ENCODE measurements around the gene DYRK1A.

Gene DYRK1A

GRCh38 chr21:37364722-37365121, 1.9 kb upstream of the DYRK1A start:
- peak overlapping the region; percentile 64 for H3K4me3 ChIP-seq (ENCODE audit: low read depth, low read length)

GRCh38 chr21:37365517-37366481, 774 bp upstream of the DYRK1A start:
- DNase-seq (ENCODE audit: low read depth): peak; percentile 79
- TF ChIP-seq CTCF (IDR thresholded peaks at IDR 0.05; ENCODE audit: insufficient read depth, low read depth, low read length, missing control alignments): no peak
- peak overlapping the region; percentile 83 for H3K4me3 ChIP-seq (ENCODE audit: low read depth, low read length)

More at GRCh38 chr21:37364722-37365121, 1.9 kb upstream of the DYRK1A start:
- no peak for TF ChIP-seq CTCF (IDR thresholded peaks at IDR 0.05; ENCODE audit: insufficient read depth, low read depth, low read length, missing control alignments)
- DNase-seq (ENCODE audit: low read depth): no peak

- DNase-seq (ENCODE audit: low read depth): no peak
- H3K4me3 ChIP-seq (ENCODE audit: low read depth, low read length): peak overlapping the region; percentile 83
- no peak for TF ChIP-seq CTCF (IDR thresholded peaks at IDR 0.05; ENCODE audit: insufficient read depth, low read depth, low read length, missing control alignments)
Observed at GRCh38 chr21:37367336-37367702, 746 bp downstream of the DYRK1A start.

- peak; percentile 85 for DNase-seq (ENCODE audit: low read depth)
- peak overlapping the region; percentile 62 for H3K4me3 ChIP-seq (ENCODE audit: low read depth, low read length)
- TF ChIP-seq CTCF (IDR thresholded peaks at IDR 0.05; ENCODE audit: insufficient read depth, low read depth, low read length, missing control alignments): no peak
Observed at GRCh38 chr21:37367703-37368540, 1.3 kb downstream of the DYRK1A start.

GRCh38 chr21:37368541-37369279, 2.1 kb downstream of the DYRK1A start:
- peak overlapping the region; percentile 62 for H3K4me3 ChIP-seq (ENCODE audit: low read depth, low read length)
- no peak for TF ChIP-seq CTCF (IDR thresholded peaks at IDR 0.05; ENCODE audit: insufficient read depth, low read depth, low read length, missing control alignments)
- peak; percentile 22 for DNase-seq (ENCODE audit: low read depth)

- no peak for DNase-seq (ENCODE audit: low read depth)
- TF ChIP-seq CTCF (IDR thresholded peaks at IDR 0.05; ENCODE audit: insufficient read depth, low read depth, low read length, missing control alignments): no peak
- peak overlapping the region; percentile 62 for H3K4me3 ChIP-seq (ENCODE audit: low read depth, low read length)
Observed at GRCh38 chr21:37369307-37369854, 2.8 kb downstream of the DYRK1A start.

All from GM12865 (cell line).